Epithelial cell of prostate (primary cell): ENCODE results near the gene EMILIN2.
"Not testable (repeated sequence)": the region's sequence is repeated elsewhere in the genome, so short reads cannot be mapped to it uniquely, and the experiment has no call there.

Experiments used
- DNase-seq: peaks from one replicate; pipeline ENCODE4 v3.0.0-alpha.2; 2011; ENCODE audit warnings: low read depth, low spot score
- H3K27ac ChIP-seq: fragments of 450-650 bp; 2 replicates; pipeline ENCODE4 v1.5.1; 2017; ENCODE audit warnings: mild to moderate bottlenecking

The EMILIN2 gene

DNA sequence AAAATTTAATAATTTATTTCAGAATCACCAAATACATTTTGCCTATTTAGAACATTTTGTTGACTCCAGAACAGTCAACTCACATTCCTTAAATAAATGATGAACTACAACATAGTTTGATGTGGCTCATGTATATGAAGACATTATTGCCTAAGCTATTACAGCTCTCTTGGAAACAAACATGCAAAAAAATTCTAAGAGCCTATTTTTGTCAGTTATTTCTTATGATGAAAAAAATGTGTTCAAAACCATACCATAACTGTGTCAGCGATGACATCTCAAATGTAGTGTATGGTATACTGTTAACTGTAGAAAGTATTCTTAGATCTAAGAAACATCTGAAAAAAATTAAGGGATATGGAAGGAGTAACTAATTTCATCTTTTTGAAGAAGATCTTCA is 6.3 kb upstream of the EMILIN2 start:
- no peak overlapping the region for H3K27ac ChIP-seq

GRCh38 chr18:2843146-2843545 is 3.7 kb upstream of the EMILIN2 start:
- H3K27ac ChIP-seq, result no peak overlapping the region
- no peak for DNase-seq

More for the DNA sequence above, 6.3 kb upstream of the EMILIN2 start:
- no peak for DNase-seq

DNA sequence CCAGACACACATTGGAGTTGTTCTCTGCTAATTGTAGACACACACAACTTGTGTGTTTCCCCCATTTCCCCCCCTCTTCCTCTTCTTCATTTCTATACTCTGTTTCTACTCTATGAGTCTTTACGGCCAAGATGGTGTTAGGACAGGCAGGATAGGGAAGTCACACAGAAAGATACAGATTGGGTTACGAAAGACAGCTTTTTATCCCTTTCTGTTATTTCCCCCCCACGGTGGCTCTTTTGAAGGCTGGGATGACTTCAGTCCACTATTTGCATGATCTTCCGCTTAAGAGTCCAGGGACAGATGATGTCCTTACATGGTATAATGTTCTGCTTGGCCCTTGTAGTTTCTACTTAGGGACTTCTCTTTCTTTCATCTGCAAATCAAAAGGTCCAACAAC is 1.6 kb upstream of the EMILIN2 start:
- no peak overlapping the region for H3K27ac ChIP-seq
- DNase-seq, result no peak

GRCh38 chr18:2847317-2848246 is 776 bp downstream of the EMILIN2 start:
- DNase-seq, result no peak

DNA sequence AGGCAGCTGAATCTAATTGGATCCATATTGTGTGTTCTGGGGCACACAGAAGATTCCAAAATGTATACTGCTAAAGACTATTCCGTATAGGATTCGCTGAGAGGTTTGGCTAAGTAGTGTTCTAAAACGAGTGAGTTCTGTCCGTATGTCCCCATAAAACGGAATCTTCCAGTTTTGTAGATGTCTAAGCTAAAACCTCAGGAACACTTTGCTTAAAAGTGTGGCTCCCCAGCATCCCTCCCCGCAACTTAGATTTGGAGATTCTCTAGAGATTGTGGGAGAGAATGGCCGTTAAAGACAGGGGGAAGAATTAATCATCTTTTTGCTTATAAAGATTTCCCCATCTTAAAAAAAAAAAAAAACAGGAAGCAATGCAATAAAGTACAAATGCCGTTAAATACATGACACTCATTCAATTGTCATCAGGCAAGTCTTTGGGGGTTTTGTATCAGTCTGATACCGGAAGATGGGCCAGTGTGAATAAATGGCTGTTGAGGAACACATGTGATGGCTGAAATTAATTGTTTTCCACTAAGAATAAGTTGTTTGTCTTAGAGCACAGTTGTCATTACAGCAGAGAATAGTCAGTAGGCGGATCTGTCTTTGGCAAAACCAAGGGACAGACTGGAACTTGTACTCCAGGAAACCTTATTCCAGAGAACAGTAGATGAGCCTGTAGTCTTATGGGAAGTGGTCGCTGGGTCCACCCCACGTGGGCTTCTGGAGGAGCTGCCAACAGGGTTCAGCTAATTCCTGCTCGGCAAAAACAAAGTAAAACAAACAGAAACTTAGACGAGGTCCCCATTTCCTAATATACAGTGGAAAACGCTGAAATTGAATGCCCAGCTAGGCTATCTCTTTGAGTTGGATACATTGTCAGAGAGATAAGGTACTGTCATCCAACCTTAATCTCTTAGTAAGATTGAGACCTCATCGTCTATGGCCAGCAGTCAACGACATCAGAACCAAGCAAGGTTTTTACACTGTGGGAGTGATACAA is 1.7 kb downstream of the EMILIN2 start:
- no peak for DNase-seq
- no peak overlapping the region for H3K27ac ChIP-seq

More at GRCh38 chr18:2847317-2848246, 776 bp downstream of the EMILIN2 start:
- H3K27ac ChIP-seq, result no peak overlapping the region

DNA sequence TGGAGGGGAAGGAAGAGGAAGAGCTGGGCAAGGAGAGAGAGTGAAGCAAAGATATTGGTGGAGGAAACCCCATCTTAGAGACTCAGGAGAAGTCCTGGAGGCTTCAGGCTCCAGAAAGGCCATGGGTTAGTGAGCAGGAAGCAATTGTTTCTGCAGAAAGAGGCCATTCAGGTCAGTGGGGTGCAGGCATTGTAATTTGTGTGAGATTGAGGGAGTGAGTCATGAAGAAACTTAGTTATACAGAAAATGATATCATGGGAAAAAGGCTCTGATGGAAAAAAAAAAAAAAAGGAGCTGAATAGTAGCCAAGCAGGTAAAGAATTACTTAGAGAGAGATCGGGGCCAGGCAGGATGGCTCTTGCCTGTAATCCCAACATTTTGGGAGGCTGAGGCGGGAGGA is 4.0 kb downstream of the EMILIN2 start:
- no peak for DNase-seq
- H3K27ac ChIP-seq, result no peak overlapping the region

DNA sequence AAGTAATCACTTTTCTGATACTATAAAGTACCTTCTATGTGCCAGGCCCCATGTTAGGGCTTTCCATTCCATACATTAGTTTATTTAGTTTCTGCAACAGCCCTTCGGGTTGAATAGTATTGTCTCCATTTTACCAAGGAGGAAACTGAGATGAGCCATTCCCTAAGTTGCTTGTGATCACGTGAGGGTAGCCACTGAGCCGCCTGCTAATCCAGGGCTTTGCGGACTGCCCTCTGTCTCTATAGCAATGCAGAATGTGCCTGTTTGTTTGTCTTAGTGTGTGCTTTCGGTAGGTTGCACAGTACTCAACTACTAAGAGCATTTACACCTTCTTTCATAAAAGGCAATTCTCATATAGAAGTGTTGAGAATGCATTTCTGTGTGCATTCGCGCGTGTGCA is 5.0 kb downstream of the EMILIN2 start:
- H3K27ac ChIP-seq, result no peak overlapping the region
- DNase-seq, result no peak

- not testable (repeated sequence) for DNase-seq
Observed at GRCh38 chr18:2852460-2852859, 5.7 kb downstream of the EMILIN2 start.

DNA sequence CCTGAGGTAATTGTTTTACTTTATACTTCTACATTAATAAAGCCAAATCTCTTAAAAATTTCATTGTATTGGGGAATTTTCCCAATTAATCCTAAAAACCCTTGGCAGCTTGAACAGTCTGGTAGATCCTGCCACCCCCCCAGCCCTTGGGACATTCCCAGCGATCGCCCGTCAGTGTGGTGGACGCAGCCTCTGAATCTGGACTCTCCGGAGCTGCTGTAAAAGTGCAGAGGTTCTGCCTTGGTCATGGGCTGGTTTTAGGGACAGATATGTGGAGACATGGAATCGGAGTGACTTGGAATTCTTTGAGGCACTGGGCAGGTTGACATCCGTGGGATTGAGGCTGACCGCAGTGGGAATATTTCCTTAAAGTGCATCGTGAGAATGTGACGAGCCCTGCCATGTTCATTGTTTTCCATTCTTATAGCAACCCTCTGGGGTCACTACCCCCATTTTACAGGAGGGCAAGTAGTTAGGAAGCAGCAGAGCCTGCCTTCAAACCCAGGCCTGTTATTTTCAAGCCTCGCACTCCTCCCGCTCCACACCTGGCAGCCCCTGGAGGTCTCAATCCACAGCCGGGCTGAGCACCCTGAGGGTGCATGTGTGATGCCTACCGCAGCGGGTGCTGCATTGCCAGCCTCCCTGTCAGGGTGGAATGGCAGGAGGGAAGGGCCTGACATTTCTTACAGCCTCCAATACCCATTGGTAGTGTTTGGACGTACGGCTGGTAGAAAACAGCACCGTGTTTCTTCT is 6.5 kb downstream of the EMILIN2 start:
- H3K27ac ChIP-seq, result no peak overlapping the region
- DNase-seq, result no peak

More at GRCh38 chr18:2852460-2852859, 5.7 kb downstream of the EMILIN2 start:
- not testable (repeated sequence) for H3K27ac ChIP-seq

DNA sequence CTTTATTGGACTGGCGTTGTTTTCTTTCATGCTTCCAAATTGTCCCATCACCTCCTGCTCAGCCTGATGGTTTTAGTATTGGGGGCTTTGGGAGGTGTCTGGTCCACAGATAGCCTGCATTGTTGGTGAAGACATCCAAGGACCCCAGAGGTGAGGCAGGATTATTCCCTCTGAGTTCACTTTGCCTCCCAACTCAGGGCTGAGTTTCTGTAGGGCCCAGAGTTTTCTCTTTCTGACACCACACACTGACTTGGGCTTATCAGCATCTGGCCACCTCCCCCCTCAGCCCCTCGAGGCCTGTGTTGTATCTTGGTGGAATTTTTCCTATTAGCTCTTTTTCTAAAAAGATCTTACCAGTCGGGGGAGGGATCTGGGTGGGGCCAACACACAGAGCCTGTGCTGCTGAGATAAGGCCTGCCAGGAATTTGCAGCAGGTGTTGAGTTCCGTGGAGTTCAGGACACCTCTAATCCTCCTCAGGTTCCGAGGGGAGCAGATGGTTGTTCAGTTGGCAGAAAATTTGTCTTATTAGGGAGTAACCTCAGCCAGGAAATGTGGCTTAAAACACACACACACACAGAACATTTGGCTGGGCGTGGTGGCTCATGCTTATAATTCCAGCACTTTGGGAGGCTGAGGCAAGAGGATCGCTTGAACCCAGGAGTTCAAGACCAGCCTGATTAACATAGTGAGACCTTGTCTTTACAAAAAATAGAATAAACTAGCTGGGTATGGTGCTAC is 7.3 kb downstream of the EMILIN2 start:
- no peak for DNase-seq
- H3K27ac ChIP-seq, result no peak overlapping the region

DNA sequence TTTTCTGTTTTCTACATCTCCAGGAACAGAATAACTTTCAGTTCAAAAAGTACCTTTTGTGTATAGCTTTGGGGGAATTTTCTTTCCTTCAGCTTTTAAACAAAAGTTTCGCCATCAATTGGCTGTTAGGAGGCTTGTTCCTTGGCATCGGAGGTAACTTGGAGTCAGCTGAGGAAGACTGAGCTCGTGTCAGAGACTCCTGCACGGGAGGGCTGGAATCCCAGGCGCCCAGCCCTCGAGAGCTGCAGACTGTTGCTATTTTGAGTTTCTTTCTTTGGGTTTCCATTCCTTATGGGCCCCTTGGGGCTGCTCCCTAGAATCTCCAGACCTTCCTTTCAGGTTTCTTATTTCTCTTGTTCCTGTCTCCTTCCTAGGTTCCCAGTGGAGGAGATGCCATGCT is 8.1 kb downstream of the EMILIN2 start:
- no peak for DNase-seq
- H3K27ac ChIP-seq, result no peak overlapping the region

GRCh38 chr18:2855560-2856350 is 8.9 kb downstream of the EMILIN2 start:
- H3K27ac ChIP-seq, result no peak overlapping the region
- peak; percentile 41 for DNase-seq

DNA sequence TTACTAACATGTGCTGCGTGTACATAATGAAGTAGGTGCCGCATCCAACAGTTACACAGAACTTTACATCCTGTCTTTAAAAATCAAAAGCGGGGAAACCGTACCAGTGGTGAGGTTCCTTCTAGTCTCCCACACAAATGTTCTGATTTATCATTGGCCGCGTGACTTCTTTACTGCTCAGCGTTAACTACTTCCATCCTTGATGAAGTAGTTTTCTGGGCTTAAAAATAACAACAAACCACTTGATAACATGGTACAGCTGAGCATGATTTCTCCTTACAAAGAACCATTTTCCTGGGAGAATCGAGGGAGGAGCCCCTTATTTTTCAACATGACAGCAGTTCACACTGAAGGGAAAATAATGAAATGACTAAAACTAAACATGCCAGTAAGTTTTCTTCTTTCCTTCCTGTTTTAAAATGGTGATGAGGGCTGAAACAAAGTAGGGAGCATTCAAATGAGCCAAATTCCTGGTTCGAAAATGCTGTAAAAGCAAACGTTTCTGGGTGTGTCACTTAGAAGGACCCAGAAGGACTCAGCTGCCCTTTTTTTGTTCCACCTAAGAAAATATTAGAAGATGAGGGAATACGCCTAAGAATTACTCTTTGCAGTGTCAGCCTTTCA is 9.9 kb downstream of the EMILIN2 start:
- DNase-seq, result no peak
- no peak overlapping the region for H3K27ac ChIP-seq

GRCh38 chr18:2857491-2858131 is 10.8 kb downstream of the EMILIN2 start:
- no peak overlapping the region for H3K27ac ChIP-seq
- no peak for DNase-seq

- not testable (repeated sequence) for DNase-seq, H3K27ac ChIP-seq
Observed at GRCh38 chr18:2860397-2860796, 13.6 kb downstream of the EMILIN2 start.

DNA sequence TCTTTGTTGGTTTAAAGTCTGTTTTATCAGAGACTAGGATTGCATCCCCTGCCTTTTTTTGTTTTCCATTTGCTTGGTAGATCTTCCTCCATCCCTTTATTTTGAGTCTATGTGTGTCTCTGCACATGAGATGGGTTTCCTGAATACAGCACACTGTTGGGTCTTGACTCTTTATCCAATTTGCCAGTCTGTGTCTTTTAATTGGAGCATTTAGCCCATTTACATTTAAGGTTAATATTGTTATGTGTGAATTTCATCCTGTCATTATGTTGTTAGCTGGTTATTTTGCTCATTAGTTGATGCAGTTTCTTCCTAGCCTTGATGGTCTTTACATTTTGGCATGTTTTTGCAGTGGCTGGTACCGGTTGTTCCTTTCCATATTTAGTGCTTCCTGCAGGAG is 17.2 kb downstream of the EMILIN2 start:
- not testable (repeated sequence) for DNase-seq, H3K27ac ChIP-seq

GRCh38 chr18:2866465-2866864 is 19.7 kb downstream of the EMILIN2 start:
- not testable (repeated sequence) for DNase-seq, H3K27ac ChIP-seq

DNA sequence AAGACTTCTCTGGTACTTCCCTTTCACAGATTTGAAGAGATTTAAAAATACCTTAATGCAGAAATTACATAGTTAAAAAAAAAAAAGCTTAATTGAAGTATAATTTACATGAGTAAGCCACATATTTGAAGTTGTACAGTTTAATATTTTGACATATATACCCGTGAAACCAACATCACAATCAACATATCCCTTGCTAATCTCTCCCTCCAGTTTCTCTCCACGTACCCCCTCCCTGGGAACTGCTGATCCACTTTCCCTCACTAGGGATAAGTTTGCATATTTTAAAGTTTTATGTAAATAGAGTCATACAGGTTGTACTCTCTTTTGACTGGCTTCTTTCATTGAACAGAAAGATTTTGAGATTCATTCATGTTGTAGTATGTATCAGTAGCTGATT is 22.4 kb downstream of the EMILIN2 start:
- H3K27ac ChIP-seq, result no peak overlapping the region
- no peak for DNase-seq
